CD14-positive monocyte (primary cell): ENCODE results near the gene AVL9. TPM values are rescaled to one million over a fixed set of nuclear protein-coding genes. Genes with fewer than 3 reads are reported as not detected.

Source experiments
- DNase-seq, 3 donors: peaks; one replicate each; pipeline ENCODE4 v3.0.0-alpha.2; 2011 to 2022
- H2AFZ ChIP-seq: 2 replicates; pipeline ENCODE4 v1.6.0; 2012; ENCODE audit warnings: mild to moderate bottlenecking, low read depth, low read length, inconsistent platforms; ENCODE audit not compliant: insufficient read depth, poor library complexity, severe bottlenecking
- H3K27ac ChIP-seq, 2 donors: 1 replicate in 1 of 2; 2 replicates in 1 of 2; pipeline ENCODE4 v1.5.1; 2012 to 2013; ENCODE audit warnings: low read length in 2 of 2, control low read depth in 1 of 2, inconsistent platforms in 1 of 2, low read depth in 1 of 2, mild to moderate bottlenecking in 1 of 2
- H3K27me3 ChIP-seq, 2 donors: one replicate each; pipeline versions ENCODE4 v1.6.0 to v1.6.1; 2011 to 2013; ENCODE audit warnings: low read length in 2 of 2; ENCODE audit not compliant: control insufficient read depth in 2 of 2, insufficient read depth in 2 of 2
- H3K36me3 ChIP-seq, 2 donors: replicated peaks in 1 of 2; 1 replicate in 1 of 2; 2 replicates in 1 of 2; pipeline versions ENCODE4 v1.5.1 to v1.6.1; 2012 to 2013; ENCODE audit warnings: low read length in 2 of 2, control low read depth in 1 of 2, inconsistent platforms in 1 of 2, mild to moderate bottlenecking in 1 of 2; ENCODE audit not compliant: insufficient read depth in 2 of 2, control insufficient read depth in 1 of 2
- H3K4me1 ChIP-seq, 2 donors: 1 replicate in 1 of 2; 2 replicates in 1 of 2; pipeline versions ENCODE4 v1.5.1 to v1.6.1; 2012 to 2013; ENCODE audit warnings: low read length in 2 of 2, control low read depth in 1 of 2, inconsistent platforms in 1 of 2, mild to moderate bottlenecking in 1 of 2, moderate library complexity in 1 of 2; ENCODE audit not compliant: insufficient read depth in 2 of 2, control insufficient read depth in 1 of 2
- H3K4me2 ChIP-seq: replicated peaks from 2 replicates; pipeline ENCODE3; 2012; ENCODE audit warnings: low read length, moderate library complexity, mild to moderate bottlenecking; ENCODE audit not compliant: poor library complexity, severe bottlenecking; ENCODE audit errors: extremely low read depth
- H3K4me3 ChIP-seq, 3 experiments: fragments of 200-600 bp in 1 of 3; sonication (generic) in 1 of 3; replicated peaks in 1 of 3; 1 replicate in 2 of 3; 2 replicates in 1 of 3; pipeline ENCODE4 v1.5.1; 2011 to 2013; ENCODE audit warnings: low read length in 3 of 3, mild to moderate bottlenecking in 3 of 3, control low read depth in 2 of 3, low read depth in 2 of 3, inconsistent platforms in 1 of 3, moderate library complexity in 1 of 3
- H3K79me2 ChIP-seq: 2 replicates; pipeline ENCODE4 v1.6.0; 2012; ENCODE audit warnings: mild to moderate bottlenecking, control low read depth, inconsistent platforms, low read length, moderate library complexity; ENCODE audit not compliant: insufficient read depth
- H3K9ac ChIP-seq: 2 replicates; pipeline ENCODE4 v1.6.0; 2017; ENCODE audit warnings: low read length, mild to moderate bottlenecking; ENCODE audit not compliant: insufficient read depth, poor library complexity, severe bottlenecking
- H3K9me3 ChIP-seq, 2 donors: replicated peaks in 1 of 2; 1 replicate in 1 of 2; 2 replicates in 1 of 2; pipeline versions ENCODE4 v1.5.1 to v1.6.1; 2012 to 2013; ENCODE audit warnings: low read length in 2 of 2, control low read depth in 1 of 2; ENCODE audit not compliant: control insufficient read depth in 1 of 2, insufficient read depth in 1 of 2
- H4K20me1 ChIP-seq: 2 replicates; pipeline ENCODE4 v1.6.0; 2012; ENCODE audit warnings: mild to moderate bottlenecking, low read length, control low read depth, moderate library complexity; ENCODE audit not compliant: insufficient read depth
- H3K27ac Mint-ChIP-seq, 7 donors: one replicate each; pipeline ENCODE4 v1.8.0; 2020; ENCODE audit warnings: mild to moderate bottlenecking in 7 of 7, mixed read lengths in 7 of 7, moderate library complexity in 6 of 7, inconsistent platforms in 2 of 7
- H3K27me3 Mint-ChIP-seq, 3 donors: one replicate each; pipeline ENCODE4 v1.8.0; 2021 to 2022; ENCODE audit warnings: low read depth in 3 of 3, mild to moderate bottlenecking in 3 of 3, mixed read lengths in 3 of 3, moderate library complexity in 3 of 3, inconsistent platforms in 1 of 3
- H3K36me3 Mint-ChIP-seq, 2 donors: one replicate each; pipeline ENCODE4 v1.8.0; 2020; ENCODE audit warnings: mixed read lengths in 2 of 2, inconsistent platforms in 1 of 2, mild to moderate bottlenecking in 1 of 2
- H3K4me1 Mint-ChIP-seq: one replicate; pipeline ENCODE4 v1.8.0; 2020; ENCODE audit warnings: mild to moderate bottlenecking, mixed read lengths
- H3K4me3 Mint-ChIP-seq, 2 donors: one replicate each; pipeline ENCODE4 v1.8.0; 2020; ENCODE audit warnings: mild to moderate bottlenecking in 2 of 2, mixed read lengths in 2 of 2, moderate library complexity in 1 of 2
- H3K9me3 Mint-ChIP-seq, 7 donors: one replicate each; pipeline ENCODE4 v1.8.0; 2020 to 2022; ENCODE audit warnings: mixed read lengths in 7 of 7, mild to moderate bottlenecking in 6 of 7, moderate library complexity in 6 of 7, inconsistent platforms in 2 of 7
- WGBS: methylation state at CpG from one replicate; pipeline ENCODE4 v1.1.5; 2013; ENCODE audit warnings: missing lambda C conversion rate; ENCODE audit not compliant: insufficient coverage; 5-methylcytosine and 5-hydroxymethylcytosine counted together
- intact Hi-C, 2 donors: fragments of 100-400 bp; cut with micrococcal nuclease; formaldehyde crosslinking; loops; one replicate each; pipeline versions ENCODE4 v1.15.0 to v1.15.1; 2023
- polyA plus RNA-seq, 3 donors: library from polyadenylated mRNA; depleted of rRNA in 1 of 3; unstranded in 2 of 3; stranded (reverse) in 1 of 3; fragments of 300-500 nt in 2 of 3; fragments of >200 nt in 1 of 3; fragmentation: Illumina TruSeq in 2 of 3; gene quantifications; 1 replicate in 2 of 3; 2 replicates in 1 of 3; pipeline ENCODE4 v1.2.3, GENCODE V29; 2012 to 2021
- TF ChIP-seq, protein P1 (sequence below): fragments of 200-600 bp; IDR thresholded peaks from one replicate; pipeline ENCODE4 v1.8.0; 2022; ENCODE audit warnings: antibody characterized with exemption, mild to moderate bottlenecking

AVL9 gene
- polyA plus RNA-seq, 3 donors, result 16.3 to 17.1 (median 16.8) TPM

DNA sequence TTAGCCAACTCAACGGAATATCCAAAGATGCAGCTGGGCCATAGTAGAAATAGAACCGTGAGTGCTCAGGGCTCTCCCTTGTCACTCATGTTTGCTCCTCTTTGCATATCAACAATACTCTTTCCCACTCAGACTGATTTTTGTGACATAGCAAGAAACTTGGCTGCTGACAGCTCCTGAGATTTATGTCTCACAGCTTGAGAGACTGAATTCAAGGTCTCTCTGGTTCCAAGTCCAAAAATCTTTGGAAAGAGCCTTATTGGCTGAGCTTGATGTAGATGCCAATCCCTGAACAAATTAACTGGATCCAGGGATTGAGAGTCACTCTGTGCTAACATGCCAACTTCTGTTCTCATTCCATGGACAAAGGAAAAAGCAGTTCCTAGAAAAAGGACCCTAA, 35.5 kb upstream of the AVL9 start:
- H3K27ac Mint-ChIP-seq, result no peak overlapping the region
- intact Hi-C loops, result no loop called here
- H3K9me3 Mint-ChIP-seq, result peaks cover 0 to 5% (median 0%) of the 10 kb centered on the region in 7 donors
- no peaks in the 10 kb centered on the region for H3K27me3 ChIP-seq
- no peak overlapping the region for H3K4me3 Mint-ChIP-seq
- H3K9me3 ChIP-seq, result peaks cover 0 to 7% of the 10 kb centered on the region in 2 donors
- no peak overlapping the region for H3K27ac ChIP-seq
- peaks cover 0 to 4% (median 0%) of the 10 kb centered on the region in 3 donors for H3K27me3 Mint-ChIP-seq
- no peaks in the 10 kb centered on the region for H3K4me1 Mint-ChIP-seq
- H2AFZ ChIP-seq, result no peak overlapping the region
- H4K20me1 ChIP-seq, result no peaks in the 10 kb centered on the region
- TF ChIP-seq, protein P1, sequence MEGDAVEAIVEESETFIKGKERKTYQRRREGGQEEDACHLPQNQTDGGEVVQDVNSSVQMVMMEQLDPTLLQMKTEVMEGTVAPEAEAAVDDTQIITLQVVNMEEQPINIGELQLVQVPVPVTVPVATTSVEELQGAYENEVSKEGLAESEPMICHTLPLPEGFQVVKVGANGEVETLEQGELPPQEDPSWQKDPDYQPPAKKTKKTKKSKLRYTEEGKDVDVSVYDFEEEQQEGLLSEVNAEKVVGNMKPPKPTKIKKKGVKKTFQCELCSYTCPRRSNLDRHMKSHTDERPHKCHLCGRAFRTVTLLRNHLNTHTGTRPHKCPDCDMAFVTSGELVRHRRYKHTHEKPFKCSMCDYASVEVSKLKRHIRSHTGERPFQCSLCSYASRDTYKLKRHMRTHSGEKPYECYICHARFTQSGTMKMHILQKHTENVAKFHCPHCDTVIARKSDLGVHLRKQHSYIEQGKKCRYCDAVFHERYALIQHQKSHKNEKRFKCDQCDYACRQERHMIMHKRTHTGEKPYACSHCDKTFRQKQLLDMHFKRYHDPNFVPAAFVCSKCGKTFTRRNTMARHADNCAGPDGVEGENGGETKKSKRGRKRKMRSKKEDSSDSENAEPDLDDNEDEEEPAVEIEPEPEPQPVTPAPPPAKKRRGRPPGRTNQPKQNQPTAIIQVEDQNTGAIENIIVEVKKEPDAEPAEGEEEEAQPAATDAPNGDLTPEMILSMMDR, result no peak
- no peak overlapping the region for H3K4me2 ChIP-seq
- no peaks in the 10 kb centered on the region for H3K4me1 ChIP-seq
- no peak overlapping the region for H3K4me3 ChIP-seq
- no peak overlapping the region for H3K9ac ChIP-seq
- H3K79me2 ChIP-seq, result no peaks in the 10 kb centered on the region
- no peaks in the 10 kb centered on the region for H3K36me3 ChIP-seq
- no peak for DNase-seq
- H3K36me3 Mint-ChIP-seq, result no peaks in the 10 kb centered on the region
- WGBS, result 93% methylated on average over 2 of the region's 2 CpGs

DNA sequence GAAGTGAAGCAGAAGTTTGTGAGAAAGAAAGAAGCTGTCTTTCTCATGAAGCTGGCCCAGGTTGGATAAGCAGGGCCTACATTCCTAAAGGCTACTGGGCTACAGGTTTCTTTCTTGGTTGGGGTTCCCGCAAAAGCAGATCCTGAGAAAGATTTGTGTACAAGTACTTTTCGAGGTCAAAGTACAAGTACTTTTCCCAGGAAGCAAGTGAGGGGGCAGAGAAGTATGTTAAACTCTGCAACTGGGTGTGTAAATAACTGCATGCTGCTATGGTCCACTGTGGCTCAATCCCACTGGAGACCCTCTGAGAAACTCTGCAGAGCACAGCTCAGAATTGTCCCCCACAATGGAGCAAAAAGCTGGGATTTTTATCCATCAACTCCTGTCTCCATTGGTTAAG, 33.8 kb upstream of the AVL9 start:
- no peak for DNase-seq
- WGBS, result 92% methylated on average over 2 of the region's 2 CpGs
- TF ChIP-seq, protein P1, result no peak

More for the DNA sequence above, 33.8 kb upstream of the AVL9 start:
- no peak overlapping the region for H3K27ac ChIP-seq
- H3K27ac Mint-ChIP-seq, result no peak overlapping the region
- peaks cover 0 to 4% (median 0%) of the 10 kb centered on the region in 3 donors for H3K27me3 Mint-ChIP-seq
- no peaks in the 10 kb centered on the region for H3K36me3 Mint-ChIP-seq
- H3K27me3 ChIP-seq, result no peaks in the 10 kb centered on the region
- no peaks in the 10 kb centered on the region for H3K36me3 ChIP-seq
- H3K4me1 ChIP-seq, result no peaks in the 10 kb centered on the region
- H3K4me3 Mint-ChIP-seq, result no peak overlapping the region
- no peak overlapping the region for H3K9ac ChIP-seq
- H2AFZ ChIP-seq, result no peak overlapping the region
- no peak overlapping the region for H3K4me2 ChIP-seq
- peaks cover 0 to 3% of the 10 kb centered on the region in 2 donors for H3K9me3 ChIP-seq
- no peaks in the 10 kb centered on the region for H3K4me1 Mint-ChIP-seq
- H4K20me1 ChIP-seq, result no peaks in the 10 kb centered on the region
- H3K4me3 ChIP-seq, result no peak overlapping the region
- no peaks in the 10 kb centered on the region for H3K79me2 ChIP-seq
- H3K9me3 Mint-ChIP-seq, result peaks cover 0 to 5% (median 0%) of the 10 kb centered on the region in 7 donors
- intact Hi-C loops, result no loop called here
